Omental fat pad (tissue), 4 donors: ENCODE results near the gene HIVEP2. TPM values are rescaled to one million over a fixed set of nuclear protein-coding genes. Genes with fewer than 3 reads are reported as not detected.

ENCODE experiments used
- ATAC-seq: fragments of 150-250 bp; one replicate; pipeline ENCODE4 v1.9.1; 2016; ENCODE audit warnings: mild to moderate bottlenecking, moderate library complexity; ENCODE audit not compliant: low FRiP score
- DNase-seq: peaks from one replicate; pipeline ENCODE4 v3.0.0-alpha.2; 2019; ENCODE audit warnings: low spot score
- CTCF ChIP-seq, 3 donors: fragments of 450-650 bp; IDR thresholded peaks; one replicate each; pipeline ENCODE4 v1.5.1; 2016 to 2017; ENCODE audit warnings: antibody characterized with exemption in 3 of 3, mild to moderate bottlenecking in 3 of 3, moderate library complexity in 2 of 3
- total RNA-seq, 4 donors: library from RNA; depleted of rRNA; stranded (reverse); fragments of >200 nt; gene quantifications; one replicate each; pipeline ENCODE4 v1.1.0, GENCODE V29; 2016

HIVEP2 gene
- total RNA-seq, 4 donors from 2014 or later = 14.9 to 47.3 (median 26.9) TPM

DNA sequence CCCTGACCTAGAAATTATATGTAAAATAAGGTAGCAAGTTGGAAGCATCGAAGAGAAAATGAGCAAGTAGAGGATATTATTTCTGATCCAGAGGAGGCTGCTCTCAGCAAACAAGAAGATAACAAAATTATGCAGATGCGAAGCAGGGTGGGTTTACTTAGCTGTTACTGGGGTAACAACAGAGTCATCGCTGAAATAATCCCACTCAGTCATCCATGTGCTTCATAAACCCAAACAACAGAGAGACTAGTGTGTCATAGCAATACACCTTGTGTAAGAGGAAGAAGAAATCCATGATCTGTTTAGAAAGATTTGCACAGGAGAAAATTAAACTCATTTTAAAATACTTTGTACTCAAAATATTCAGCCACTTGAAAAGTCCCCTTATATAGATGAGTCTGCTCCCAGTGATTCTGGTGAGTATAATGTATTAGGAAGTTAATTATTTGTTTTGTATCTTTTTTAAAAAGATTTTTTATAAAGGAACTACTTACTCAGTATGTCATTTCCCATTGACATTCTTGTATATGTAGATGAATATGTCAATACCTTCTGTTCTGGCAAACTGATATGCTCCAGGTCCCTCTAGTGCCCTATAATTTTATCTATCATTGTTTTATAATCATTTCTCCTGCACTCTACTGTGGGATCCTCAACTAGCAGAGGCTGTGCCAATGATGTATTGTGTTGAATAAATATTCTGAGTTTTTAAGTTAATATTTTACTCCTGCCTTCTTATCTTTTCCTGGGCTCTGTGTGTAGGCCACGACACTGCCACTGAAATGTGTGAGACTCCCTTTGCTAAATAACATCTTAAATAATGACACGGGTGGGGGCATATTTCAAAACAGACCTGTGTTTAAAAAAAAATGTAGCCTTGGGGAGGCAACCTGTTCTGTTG, 8.6 kb upstream of the HIVEP2 start:
- no peak for DNase-seq
- ATAC-seq = no peak
- TF ChIP-seq CTCF (IDR thresholded peaks at IDR 0.05) = no peak

DNA sequence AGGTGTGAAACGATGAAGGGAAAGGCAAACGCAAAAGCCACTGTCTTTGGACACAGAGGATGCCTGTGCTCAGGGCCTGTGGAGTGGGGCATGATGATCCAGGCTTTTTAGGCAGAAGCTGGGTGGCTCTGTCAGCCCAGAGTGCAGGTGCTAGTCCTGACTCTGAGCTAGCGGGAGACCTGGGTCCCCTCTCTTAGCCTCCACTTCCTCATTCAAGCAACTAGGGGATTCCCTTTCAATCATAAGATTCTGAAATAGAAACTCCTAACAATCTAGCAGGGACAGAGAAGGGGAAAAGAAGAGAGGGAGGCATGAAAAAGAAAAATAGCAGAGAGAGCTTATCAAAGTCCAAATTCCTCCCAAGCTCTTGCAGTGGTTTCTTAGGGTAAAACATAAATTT, 7.6 kb upstream of the HIVEP2 start:
- DNase-seq = no peak
- no peak for TF ChIP-seq CTCF (IDR thresholded peaks at IDR 0.05)
- no peak for ATAC-seq

DNA sequence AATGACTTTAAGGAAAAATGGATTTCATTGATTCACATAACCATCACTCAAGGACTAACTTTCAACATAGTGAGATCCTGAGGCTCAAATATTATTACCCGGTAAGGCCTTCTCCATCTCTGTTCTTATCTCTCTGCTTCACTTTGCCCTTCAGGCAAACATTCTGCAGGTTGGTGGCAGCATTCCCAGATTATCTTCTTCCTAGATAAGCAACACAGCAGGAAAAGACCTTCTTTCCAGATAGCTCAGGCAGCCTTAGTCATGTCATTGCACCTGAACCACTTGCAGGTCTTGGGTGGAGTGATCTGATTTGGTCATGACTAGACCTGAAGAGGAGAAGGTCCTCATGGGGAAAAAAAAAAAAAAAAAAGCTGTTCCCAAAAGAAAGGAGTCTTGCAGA, 5.3 kb upstream of the HIVEP2 start:
- no peak for ATAC-seq
- no peak for DNase-seq
- no peak for TF ChIP-seq CTCF (IDR thresholded peaks at IDR 0.05)

DNA sequence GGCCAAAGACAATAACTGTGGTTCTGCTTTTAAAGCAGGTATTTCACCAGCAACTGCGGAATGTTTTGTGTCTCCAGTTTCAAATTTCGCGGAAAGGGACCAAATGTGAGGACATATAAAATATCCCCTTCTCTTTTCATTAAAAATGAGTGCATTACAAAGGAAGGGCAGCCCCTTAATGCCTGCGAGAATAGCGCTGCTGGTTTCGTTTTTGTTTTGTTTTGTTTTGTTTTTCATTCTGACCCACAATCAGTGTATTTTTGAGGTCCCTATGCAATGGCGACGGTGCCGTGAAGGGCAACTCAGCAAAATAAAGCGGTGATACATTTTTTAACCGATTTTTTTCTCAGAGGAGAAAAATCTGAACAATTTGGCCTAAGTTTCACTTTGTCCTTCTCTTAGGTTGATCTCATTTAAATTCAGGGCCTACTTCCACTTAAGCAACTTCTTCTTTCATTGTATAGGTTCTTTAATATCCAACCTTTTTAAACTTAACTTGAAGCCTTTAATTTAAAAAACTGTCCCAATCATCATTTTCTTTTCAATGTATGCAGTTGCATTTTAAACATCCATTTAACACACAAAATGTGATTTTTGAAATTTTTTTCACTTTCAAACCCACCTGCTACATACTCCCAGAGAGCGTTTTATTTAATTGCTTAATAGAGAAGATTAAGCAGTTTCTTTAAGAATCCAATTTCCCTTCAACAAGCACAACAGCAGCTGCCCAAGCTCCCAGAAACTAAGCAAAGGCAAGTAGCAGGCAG, 2.9 kb upstream of the HIVEP2 start:
- no peak for ATAC-seq
- no peak for TF ChIP-seq CTCF (IDR thresholded peaks at IDR 0.05)
- DNase-seq = no peak

DNA sequence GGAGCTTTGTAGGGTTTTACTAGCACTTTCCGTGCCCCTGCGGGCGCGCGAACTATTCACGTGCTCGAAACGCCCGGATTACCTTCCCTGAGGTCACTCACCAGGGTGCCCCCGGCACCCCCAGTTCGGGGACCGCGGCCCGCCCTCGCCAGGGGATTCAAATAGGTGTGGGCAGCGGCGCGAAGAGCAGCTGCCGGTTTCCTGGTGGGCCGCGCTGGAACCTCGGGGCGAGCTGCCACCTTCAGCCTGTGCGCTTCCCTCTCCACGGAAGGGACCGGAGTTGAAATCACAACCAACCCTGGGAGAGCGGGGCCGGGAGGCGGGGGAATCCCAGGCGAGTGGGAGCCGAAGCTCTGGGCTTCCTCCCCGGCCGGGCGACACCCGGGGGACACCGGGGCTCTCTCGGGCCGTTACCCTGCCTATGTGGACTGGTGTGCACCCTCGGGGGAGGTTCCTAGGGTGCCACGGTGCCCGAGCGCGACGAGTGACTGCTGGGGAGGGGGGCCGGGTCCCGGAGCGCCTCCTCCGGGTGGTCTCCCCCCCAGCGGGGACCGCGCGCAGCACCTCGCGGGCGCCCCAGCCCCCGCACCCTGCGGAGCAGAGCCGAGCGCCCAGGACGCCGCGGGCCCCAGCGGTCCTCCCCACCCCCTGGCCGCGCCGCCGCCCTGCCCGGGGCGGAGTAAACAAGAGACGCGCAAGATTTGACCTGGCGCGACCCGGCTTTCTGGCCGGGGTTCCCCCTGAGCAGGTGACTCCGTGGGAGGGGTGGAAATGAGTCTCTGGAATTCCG, 2.1 kb upstream of the HIVEP2 start:
- ATAC-seq (peak; percentile 66), DNase-seq (peak; percentile 59)
- TF ChIP-seq CTCF (IDR thresholded peaks at IDR 0.05) = no peak

DNA sequence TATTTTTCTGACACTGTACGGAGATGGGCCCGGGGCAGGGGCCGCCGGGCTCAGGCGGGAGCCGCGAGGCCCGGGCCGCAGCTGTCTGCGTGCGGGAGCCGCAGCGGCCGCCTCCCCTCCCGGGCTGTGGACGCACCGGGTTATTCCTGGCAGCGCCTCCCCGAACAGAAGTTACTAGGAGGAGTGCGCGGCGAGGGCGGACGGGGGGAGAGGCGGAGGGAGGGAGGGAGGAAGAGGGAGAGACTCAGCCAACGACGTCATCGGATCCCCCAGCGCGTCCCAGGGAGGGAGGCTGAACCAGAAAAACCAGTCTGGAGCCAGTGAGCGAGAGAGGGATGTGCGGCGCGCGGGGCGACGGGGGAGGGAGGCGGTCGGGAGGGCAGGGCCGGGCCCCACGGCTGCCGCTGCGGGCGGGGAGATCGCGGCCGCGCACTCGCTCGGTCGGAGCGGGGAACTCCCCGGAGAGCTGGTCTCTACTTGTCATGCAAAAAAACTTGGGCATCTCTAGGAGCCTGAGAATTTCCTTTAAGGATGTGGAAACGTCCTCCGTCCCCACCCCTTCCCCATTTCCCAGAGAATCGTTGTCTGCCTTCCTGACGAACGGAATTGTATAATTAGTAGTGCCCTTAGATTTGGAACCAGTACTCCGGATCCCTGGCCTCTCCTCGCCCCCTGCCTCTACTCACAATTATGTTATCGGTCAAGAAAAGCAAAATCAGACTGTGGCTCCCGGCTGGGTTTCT, 1.4 kb upstream of the HIVEP2 start:
- DNase-seq (peak; percentile 87), ATAC-seq (peak; percentile 84)
- no peak for TF ChIP-seq CTCF (IDR thresholded peaks at IDR 0.05)
